Mesenteric fat pad (tissue), 1 donor: ENCODE measurements around the gene MAZ. TPM values are rescaled to one million over a fixed set of nuclear protein-coding genes. Genes with fewer than 3 reads are reported as not detected.

Source experiments
- DNase-seq: peaks from one replicate; pipeline ENCODE4 v3.0.0-alpha.2; 2020; ENCODE audit warnings: low spot score
- total RNA-seq: library from RNA; stranded (reverse); fragmentation: NEBNext Ultra II Directional; extraction: Animal tissue kit (Norgen Biotek cat#: 25700); gene quantifications from one replicate; pipeline ENCODE4 v1.2.1, GENCODE V29; 2021
- donor health status: DM: yes; HTN: yes; CAD: no.

MAZ gene
- total RNA-seq, 1 donor from 2014 or later = 135 TPM

DNA sequence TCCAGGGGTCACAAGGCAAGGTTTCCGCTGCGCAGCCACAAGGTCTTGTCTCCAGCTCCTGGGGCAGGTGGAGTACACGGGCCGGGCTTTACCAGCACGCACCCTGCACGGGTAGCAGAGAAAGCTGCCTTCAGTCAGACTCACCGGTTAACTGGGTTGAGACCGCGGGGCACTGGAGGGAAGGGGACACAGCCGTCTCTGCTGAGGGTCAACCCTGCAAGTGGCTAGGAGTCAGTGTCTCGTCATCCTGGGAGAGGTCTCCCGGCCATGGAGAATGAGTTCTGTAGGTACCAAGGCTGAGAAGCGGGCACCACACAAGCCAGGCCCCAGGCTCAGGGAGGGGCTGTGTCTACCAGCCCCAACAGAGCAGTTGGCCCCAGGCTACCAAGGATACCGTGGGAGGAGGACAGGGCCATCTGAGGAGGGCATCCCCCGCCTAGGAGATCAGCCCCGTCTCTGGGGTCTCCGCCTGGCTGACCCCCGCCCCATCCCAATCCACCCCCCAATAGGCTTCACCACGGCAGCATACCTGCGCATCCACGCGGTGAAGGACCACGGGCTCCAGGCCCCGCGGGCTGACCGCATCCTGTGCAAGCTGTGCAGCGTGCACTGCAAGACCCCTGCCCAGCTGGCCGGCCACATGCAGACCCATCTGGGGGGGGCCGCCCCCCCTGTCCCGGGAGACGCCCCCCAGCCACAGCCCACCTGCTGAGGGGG is 2.9 kb downstream of the MAZ start:
- DNase-seq = no peak

DNA sequence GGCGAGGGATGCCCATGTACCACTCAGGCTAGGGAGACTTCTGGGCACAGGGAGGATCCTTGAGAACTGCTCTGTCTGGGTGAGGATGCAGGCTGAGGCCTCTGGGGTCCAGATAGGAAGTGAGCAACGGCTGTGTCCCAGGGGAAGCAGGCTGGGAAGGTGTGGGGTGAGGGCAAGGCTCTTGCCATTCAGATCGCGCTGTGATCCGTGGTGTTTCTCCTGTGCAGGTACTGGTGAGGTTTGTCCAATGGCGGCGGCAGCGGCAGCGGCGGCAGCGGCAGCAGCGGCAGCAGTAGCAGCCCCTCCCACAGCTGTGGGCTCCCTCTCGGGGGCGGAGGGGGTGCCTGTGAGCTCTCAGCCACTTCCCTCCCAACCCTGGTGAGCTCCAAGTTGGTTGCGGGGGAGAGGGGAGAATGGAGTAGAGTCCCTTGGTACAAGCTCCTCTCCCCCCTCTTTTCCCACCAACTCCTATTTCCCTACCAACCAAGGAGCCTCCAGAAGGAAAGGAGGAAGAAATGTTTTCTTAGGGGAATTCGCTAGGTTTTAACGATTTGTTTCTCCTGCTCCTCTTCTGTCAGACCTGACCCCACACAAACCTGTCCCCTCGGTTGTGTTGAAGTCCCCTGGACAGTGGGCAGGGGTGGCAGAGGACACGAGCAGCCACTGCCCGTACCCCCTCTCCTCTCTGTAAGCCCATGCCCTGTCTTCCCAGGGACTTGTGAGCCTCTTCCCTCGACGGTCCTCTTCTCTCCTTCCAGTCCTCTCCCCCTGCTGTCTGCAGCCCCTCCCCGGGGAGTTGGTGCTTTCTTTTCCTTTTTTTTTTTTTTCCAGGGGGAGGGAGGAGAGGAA is 3.7 kb downstream of the MAZ start:
- no peak for DNase-seq

GRCh38 chr16:29810699-29811169 is 4.4 kb downstream of the MAZ start:
- DNase-seq = no peak

DNA sequence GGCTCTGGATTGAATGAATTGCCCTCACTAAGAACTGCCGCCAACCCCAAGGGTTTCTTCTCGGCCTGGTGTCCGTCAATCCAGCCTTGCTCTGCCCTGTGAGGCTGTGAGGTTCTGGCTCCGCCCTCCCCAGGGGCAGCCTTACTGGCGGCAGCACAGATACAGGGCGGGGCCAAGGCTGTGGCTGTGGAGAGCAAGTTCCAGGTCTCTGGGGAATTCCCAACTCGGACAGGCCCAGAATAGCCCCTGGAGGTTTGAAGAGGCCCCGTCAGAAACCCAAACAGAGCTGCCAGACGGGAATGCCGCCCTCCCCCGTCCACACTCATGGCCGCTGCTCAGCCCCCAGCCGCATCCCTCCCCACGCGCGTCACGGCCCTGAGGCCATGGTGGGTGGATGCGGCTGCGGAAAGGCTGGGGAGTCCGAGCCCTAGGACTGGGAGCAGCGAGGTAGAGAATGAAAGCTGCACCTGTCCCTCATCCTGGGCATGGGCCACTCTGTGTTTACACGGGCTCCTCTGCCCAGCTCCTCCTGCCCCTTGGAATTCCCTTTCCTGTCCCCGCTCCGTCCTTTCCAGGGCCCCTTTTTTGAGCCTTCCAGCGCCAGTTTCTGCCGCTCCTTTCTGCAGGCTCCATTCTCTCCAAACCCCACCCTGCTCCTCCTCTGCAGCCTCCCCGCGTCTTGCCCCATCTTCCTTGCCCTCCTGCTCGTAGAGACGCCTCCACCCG is 5.0 kb downstream of the MAZ start:
- peak; percentile 97 for DNase-seq

DNA sequence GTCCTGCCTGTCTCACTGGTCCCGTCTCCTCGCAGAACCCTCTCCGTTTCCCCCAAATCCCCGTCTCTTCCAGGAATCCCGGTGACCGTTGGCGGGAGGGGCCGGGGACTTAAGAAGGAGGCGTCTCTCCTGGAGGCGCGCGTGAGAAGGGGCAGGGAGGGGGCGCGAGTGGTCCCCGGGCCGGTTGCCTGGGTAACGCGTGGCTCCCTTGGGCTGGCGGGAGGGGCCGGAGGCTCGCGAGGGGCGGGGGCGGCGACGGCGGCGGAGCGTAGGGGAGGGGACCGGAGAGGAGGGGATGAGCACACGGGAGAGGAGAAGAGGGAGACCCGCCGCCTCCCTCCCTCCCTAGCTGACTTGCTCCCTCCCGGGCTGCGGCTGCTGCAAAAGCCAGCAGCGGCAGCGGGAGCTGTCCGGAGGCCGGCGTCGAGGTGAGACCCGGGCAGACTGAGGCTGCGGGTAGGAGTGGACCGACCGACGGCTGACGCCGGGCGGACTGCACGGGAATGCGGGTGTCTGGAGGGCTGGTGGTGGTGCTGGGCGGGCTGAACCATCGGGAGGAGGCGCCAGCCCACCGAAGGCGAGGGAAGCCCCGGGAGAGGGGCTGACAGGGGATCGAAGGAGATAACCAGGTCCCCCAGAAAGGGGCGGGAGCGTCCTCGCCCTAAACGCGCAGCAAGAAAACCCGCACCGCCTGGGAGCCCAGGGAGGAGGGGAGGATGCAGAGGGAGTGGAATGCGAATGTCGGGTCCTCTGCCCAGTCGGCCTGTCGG is 5.8 kb downstream of the MAZ start, which contains the start of gene PRRT2:
TSS of gene PRRT2 (plus strand) at position 298 of the 770 bp plus-strand sequence. CDS start 862 bp downstream, outside the sequence.
- DNase-seq = no peak

DNA sequence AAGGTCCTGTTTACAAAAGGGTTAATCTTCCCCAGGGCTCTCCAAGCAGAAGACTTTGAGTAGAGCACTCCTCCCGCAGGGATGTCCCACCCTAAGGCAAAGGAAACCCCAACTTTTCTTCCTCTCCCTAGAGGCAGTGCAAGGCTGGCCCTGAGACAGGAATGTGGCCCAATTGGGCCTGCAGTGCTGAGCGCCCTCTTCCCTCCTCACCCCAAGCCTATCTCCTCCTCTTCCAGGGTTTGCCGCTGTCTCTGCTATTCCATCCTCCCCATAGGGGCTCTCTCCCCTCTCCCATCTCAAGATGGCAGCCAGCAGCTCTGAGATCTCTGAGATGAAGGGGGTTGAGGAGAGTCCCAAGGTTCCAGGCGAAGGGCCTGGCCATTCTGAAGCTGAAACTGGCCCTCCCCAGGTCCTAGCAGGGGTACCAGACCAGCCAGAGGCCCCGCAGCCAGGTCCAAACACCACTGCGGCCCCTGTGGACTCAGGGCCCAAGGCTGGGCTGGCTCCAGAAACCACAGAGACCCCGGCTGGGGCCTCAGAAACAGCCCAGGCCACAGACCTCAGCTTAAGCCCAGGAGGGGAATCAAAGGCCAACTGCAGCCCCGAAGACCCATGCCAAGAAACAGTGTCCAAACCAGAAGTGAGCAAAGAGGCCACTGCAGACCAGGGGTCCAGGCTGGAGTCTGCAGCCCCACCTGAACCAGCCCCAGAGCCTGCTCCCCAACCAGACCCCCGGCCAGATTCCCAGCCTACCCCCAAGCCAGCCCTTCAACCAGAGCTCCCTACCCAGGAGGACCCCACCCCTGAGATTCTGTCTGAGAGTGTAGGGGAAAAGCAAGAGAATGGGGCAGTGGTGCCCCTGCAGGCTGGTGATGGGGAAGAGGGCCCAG is 6.7 kb downstream of the MAZ start:
- no peak for DNase-seq

GRCh38 chr16:29813644-29814562 is 7.6 kb downstream of the MAZ start:
- DNase-seq = no peak

GRCh38 chr16:29814592-29814991 is 8.3 kb downstream of the MAZ start:
- no peak for DNase-seq

DNA sequence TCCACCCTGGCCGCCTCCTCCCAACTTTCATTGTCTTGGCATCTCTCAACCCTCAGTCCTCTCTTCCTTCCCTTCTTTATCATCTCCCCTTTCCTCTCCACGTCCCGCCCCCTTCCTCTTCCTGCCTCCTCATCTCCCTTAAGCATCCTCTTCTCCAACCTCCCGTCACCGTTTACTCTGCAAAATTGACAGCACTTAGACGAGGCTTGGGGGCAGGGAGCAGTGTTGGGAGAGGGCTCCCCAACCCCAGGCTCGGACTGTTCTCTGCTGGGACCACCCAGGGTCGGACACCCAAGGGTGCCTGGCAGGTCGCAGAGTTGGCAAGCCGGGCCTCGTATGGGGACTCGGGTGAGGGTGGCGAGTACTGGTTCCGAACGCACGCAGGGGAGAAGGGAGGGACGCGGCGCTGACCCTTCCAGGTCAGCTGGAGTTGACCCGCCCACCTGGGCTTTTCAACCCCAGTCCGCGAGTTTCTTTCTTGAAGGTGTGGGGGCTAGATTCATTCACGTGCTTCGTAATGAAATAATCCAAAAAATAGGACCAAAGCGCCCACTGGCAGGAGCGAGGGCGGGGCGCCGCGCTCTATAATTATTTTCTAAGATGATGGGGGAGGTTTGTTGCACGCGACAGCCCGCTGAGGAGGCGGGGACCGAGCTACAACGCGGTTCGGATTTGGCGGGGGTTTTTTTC is 8.8 kb downstream of the MAZ start:
- DNase-seq = no peak

DNA sequence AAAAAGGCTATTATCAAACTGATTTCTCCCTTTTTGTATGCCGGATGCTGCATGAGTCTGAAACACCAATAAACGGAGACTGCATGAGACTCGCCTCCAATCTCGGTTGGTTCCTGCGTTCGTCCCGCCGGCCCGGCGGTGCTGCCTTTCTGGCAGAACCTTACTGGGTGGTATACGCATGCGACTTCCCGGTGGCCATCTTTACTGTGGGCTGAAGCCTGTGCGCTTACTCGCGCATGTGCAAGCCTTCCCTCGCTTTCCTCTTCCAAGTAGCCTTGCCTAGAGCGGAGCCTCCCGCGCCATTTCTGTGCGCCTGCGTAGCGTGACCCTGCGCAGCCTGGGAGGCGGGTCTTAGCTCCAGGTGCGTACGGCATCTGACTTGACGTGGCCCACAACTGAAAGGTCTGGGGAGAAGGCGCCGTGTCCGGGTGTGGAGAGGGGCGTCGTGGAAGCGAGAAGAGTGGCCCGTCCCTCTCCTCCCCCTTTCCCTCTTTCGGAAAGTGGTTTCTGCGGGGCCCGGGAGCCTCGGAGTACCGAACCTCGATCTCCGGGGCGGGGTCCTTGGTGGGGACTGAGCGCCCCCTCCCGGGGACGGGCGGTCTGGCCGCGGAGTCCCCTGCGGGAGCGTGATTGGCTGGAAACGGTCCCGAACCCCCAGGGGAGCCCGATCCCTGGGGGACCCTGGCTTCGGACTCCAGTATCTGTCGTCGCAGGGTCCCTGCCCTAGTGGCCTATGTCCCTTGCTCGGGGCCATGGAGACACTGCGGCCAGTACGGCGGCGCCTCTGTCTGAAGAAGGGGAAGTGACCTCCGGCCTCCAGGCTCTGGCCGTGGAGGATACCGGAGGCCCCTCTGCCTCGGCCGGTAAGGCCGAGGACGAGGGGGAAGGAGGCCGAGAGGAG is 9.7 kb downstream of the MAZ start, which contains the start of gene PAGR1:
TSS of gene PAGR1 (plus strand) at position 360 of the 901 bp plus-strand sequence. CDS start at position 734, 374 bp downstream.
- DNase-seq = peak; percentile 98

DNA sequence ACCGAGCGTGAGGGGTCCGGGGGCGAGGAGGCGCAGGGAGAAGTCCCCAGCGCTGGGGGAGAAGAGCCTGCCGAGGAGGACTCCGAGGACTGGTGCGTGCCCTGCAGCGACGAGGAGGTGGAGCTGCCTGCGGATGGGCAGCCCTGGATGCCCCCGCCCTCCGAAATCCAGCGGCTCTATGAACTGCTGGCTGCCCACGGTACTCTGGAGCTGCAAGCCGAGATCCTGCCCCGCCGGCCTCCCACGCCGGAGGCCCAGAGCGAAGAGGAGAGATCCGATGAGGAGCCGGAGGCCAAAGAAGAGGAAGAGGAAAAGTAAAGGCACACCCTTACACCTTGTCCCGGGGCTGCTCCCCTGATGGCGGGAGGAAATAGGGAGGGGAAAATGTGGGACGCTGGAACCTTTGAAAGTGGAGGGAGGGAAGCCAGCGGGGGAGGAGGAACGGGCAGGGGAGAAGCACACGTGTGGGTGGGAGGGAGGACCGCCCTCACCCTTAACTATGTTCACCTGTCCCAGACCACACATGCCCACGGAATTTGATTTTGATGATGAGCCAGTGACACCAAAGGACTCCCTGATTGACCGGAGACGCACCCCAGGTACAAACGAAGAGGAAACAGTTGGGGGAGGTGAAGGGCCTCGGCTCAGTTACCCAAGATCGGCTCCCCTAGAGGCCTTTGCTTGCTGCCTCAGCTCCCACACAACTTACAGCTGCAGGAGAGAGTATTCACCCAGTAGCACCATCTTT is 10.5 kb downstream of the MAZ start:
- no peak for DNase-seq

DNA sequence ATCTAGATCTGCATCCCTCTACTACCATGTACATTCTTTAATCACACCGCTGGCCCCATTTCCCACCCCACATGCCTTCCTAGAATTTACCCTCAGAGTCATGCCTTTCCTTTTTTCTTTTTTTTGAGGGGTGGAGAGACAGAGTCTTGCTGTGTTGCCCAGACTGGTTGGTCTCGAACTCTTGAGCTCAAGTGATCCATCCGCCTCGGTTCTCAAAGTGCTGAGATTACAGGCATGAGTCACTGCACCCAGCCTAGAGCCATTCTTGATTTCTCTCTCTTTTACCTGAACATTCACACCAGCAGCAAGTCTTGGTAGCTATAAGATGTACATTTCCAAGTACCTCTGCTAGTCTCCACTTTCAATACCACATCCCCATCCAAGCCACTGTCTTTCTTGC is 11.8 kb downstream of the MAZ start:
- DNase-seq = no peak

- no peak for DNase-seq
Measured at GRCh38 chr16:29819506-29819905, 13.2 kb downstream of the MAZ start.

DNA sequence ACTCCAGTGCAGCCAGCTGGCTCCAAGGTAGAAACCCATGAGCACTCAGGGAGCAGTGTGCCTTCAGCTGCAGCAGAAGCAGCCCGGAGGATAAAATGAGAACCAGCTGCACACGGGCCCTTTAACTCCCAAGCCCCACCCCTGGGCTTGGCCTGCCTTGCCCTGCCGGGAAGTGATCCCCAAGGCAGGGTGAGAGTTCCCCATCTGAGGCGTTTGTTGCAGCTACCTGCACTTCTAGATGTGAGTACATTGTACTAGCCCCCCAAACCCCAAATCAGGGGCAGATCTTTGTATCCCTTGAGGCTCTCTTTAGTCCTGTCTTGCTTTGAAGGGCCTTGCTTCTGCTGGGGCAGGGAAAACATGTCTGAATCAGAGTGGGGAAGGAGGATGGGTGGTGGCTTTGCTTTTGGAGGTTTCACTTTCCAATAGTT is 14.0 kb downstream of the MAZ start, which contains the start of gene MVP:
TSS of gene MVP (plus strand) at position 192 of the 431 bp plus-strand sequence. CDS start 10,088 bp downstream, outside the sequence.
- no peak for DNase-seq

DNA sequence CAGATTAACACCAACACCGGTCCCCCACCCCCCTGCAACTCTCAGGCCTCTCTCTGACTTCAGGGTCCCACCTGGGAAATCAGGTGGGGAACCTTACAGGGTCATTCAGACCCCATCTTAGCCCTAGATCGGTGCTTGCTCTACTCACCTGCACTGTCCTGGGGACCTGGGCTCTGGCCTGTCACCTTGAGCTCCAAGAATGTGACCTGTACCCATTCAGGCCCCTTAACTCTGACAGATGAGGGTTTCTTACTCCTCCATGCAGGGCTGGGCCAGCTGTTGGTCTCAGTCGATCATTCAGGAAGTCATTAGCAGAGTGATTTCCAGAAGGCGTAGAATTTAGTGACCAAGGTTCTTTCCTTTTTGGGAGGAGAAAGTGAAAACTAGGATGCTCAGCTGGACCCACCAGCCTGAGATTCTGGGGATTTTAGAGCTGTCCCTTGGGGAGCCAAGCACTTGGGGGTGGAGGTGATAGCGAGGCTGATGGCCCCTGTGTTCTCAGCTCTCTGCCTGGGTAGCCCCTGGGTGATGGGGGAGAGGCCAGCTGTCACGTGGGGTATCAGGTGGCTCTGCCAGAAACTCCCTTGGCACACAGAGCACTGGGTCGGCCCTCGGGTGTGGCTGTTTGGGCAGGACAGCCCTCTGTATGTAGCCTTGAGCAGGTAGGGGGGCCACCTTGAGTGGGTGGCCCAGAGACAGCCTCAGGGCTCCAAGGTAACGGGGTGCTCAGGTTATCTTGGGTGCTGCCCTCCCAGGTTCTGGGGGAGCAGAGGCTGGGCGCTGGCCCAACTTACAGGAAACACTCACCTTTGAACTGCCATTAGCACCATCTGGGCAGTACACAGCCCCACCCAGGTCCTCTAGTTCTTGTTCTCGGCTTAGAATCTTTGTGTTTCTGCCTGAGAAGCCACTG is 14.7 kb downstream of the MAZ start:
- DNase-seq = no peak
